Loucy (cell line): Measurements from ENCODE around the gene SULT1C3.
A peak's percentile ranks its signal among the peaks of the same experiment; 100 is the strongest.

Experiments used
- H2AFZ ChIP-seq: fragments of 200-600 bp; sonication (generic); 2 replicates; pipeline ENCODE4 v1.6.0; 2016; ENCODE audit warnings: antibody characterized with exemption, mild to moderate bottlenecking, low read length, moderate library complexity
- H3F3A ChIP-seq: fragments of 200-600 bp; 2 replicates; pipeline ENCODE4 v1.6.0; 2016; ENCODE audit warnings: antibody characterized with exemption, low read depth, mild to moderate bottlenecking
- H3K27me3 ChIP-seq: fragments of 200-600 bp; sonication (generic); 2 replicates; pipeline ENCODE4 v1.6.1; 2014; ENCODE audit warnings: low read length, mild to moderate bottlenecking; ENCODE audit not compliant: insufficient read depth, poor library complexity, severe bottlenecking
- H3K36me3 ChIP-seq: fragments of 200-600 bp; sonication (generic); 2 replicates; pipeline ENCODE4 v1.6.1; 2016; ENCODE audit warnings: low read length; ENCODE audit not compliant: insufficient read depth
- H3K4me1 ChIP-seq: fragments of 200-600 bp; sonication (generic); 2 replicates; pipeline ENCODE4 v1.5.1; 2014; ENCODE audit warnings: low read length, mild to moderate bottlenecking; ENCODE audit not compliant: insufficient read depth, poor library complexity, severe bottlenecking
- H3K4me2 ChIP-seq: fragments of 200-600 bp; sonication (generic); 2 replicates; pipeline ENCODE4 v1.6.0; 2014; ENCODE audit warnings: antibody characterized with exemption, low read length, low read depth, mild to moderate bottlenecking; ENCODE audit not compliant: poor library complexity, severe bottlenecking
- H3K4me3 ChIP-seq: fragments of 200-600 bp; sonication (generic); 2 replicates; pipeline ENCODE4 v1.5.1; 2014; ENCODE audit warnings: low read length, mild to moderate bottlenecking, mixed read lengths; ENCODE audit not compliant: poor library complexity, severe bottlenecking
- H3K79me2 ChIP-seq: fragments of 200-600 bp; sonication (generic); 2 replicates; pipeline ENCODE4 v1.6.1; 2014; ENCODE audit warnings: low read length; ENCODE audit not compliant: insufficient read depth
- H3K9ac ChIP-seq: fragments of 200-600 bp; sonication (generic); 2 replicates; pipeline ENCODE4 v1.6.0; 2014; ENCODE audit warnings: mild to moderate bottlenecking, low read depth, low read length, moderate library complexity; ENCODE audit not compliant: poor library complexity, severe bottlenecking
- H3K9me2 ChIP-seq: fragments of 200-600 bp; sonication (generic); replicated peaks from 2 replicates; pipeline ENCODE4 v1.6.1; 2016; ENCODE audit warnings: low read depth, low read length, mixed read lengths
- H3K9me3 ChIP-seq: fragments of 200-600 bp; sonication (generic); 2 replicates; pipeline ENCODE4 v1.6.1; 2014; ENCODE audit warnings: mild to moderate bottlenecking, antibody characterized with exemption, low read length, low read depth; ENCODE audit not compliant: insufficient read depth
- H4K20me1 ChIP-seq: fragments of 200-600 bp; sonication (generic); 2 replicates; pipeline ENCODE4 v1.6.0; 2014; ENCODE audit warnings: antibody characterized with exemption, low read length, mild to moderate bottlenecking; ENCODE audit not compliant: insufficient read depth, poor library complexity, severe bottlenecking
- EZH2phosphoT487 ChIP-seq: fragments of 200-600 bp; IDR thresholded peaks from 2 replicates; pipeline ENCODE4 v1.6.1; 2018; ENCODE audit warnings: antibody characterized with exemption, mild to moderate bottlenecking, moderate library complexity, borderline replicate concordance
- TF ChIP-seq, protein P1 (sequence below): fragments of 200-600 bp; sonication (generic); conservative IDR thresholded peaks from 2 replicates; pipeline ENCODE4 v1.5.1; 2014; ENCODE audit warnings: mild to moderate bottlenecking, antibody characterized with exemption, low read length

SULT1C3 gene

DNA sequence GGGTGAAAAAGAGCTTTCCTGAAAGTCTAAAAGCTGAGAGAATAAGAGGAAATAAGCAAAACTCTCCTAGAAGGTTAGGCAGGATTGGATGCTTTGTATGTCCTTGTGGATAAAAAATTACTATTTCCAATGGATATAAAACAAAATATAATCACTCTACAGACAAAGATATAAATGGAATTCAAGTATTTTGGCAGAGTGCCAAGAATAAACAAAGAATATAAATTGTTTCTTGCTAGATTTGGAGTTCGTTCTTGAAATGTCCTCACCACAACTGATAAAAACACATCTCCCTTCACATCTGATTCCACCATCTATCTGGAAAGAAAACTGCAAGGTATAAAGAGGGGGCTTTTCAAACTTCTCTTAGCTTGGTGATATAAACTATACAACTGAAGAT is 13.3 kb downstream of the SULT1C3 start:
- Histone ChIP-seq H3K79me2 (no peaks in the 10 kb centered on the region), H3K4me3 (no peak overlapping the region), H3K9ac (no peak overlapping the region), H3K4me2 (no peak overlapping the region), H3F3A (no peaks in the 10 kb centered on the region), H2AFZ (no peak overlapping the region), H3K4me1 (no peaks in the 10 kb centered on the region), H3K36me3 (no peaks in the 10 kb centered on the region), H3K9me2 (no peaks in the 10 kb centered on the region), H4K20me1 (no peaks in the 10 kb centered on the region), H3K9me3 (no peaks in the 10 kb centered on the region), H3K27me3 (no peaks in the 10 kb centered on the region)
- TF ChIP-seq, protein P1, sequence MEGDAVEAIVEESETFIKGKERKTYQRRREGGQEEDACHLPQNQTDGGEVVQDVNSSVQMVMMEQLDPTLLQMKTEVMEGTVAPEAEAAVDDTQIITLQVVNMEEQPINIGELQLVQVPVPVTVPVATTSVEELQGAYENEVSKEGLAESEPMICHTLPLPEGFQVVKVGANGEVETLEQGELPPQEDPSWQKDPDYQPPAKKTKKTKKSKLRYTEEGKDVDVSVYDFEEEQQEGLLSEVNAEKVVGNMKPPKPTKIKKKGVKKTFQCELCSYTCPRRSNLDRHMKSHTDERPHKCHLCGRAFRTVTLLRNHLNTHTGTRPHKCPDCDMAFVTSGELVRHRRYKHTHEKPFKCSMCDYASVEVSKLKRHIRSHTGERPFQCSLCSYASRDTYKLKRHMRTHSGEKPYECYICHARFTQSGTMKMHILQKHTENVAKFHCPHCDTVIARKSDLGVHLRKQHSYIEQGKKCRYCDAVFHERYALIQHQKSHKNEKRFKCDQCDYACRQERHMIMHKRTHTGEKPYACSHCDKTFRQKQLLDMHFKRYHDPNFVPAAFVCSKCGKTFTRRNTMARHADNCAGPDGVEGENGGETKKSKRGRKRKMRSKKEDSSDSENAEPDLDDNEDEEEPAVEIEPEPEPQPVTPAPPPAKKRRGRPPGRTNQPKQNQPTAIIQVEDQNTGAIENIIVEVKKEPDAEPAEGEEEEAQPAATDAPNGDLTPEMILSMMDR = no peak
- TF ChIP-seq EZH2phosphoT487 = no peak

DNA sequence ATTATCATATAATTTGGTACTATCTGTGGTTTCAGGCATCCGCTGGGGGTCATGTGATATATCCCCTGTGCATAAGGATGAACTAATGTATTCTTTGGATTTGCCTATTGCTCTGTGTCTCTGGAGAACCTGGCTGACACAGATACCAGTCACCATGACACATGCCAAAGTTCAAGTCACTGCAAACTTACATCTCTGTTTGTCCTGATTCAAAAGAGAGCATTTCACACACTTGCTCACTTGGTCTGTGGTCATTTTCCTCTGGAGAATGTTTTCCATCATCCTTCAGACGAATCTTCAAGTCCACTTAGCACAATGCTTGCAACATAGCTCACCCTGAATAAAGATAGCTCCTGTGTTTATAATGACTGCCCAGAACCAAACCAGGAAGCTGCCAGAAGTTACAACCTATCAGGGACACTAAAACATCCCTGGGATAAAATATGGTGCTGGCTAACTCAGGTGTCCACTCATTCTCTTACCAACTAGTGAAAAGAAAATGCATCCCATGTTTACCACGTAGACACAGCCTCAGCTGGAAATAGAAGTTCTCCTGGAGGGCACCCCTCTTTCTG is 18.1 kb downstream of the SULT1C3 start:
- TF ChIP-seq EZH2phosphoT487 = no peak
- TF ChIP-seq, protein P1 = no peak
- Histone ChIP-seq H3K9ac (no peak overlapping the region), H4K20me1 (no peaks in the 10 kb centered on the region), H3K27me3 (no peaks in the 10 kb centered on the region), H3K9me2 (no peaks in the 10 kb centered on the region), H3K4me1 (no peaks in the 10 kb centered on the region), H3K9me3 (no peaks in the 10 kb centered on the region), H3F3A (no peaks in the 10 kb centered on the region), H3K4me2 (no peak overlapping the region), H3K79me2 (no peaks in the 10 kb centered on the region), H3K36me3 (no peaks in the 10 kb centered on the region), H2AFZ (peak overlapping the region; percentile 19; the same call in 1 of the 2 replicates), H3K4me3 (no peak overlapping the region)

DNA sequence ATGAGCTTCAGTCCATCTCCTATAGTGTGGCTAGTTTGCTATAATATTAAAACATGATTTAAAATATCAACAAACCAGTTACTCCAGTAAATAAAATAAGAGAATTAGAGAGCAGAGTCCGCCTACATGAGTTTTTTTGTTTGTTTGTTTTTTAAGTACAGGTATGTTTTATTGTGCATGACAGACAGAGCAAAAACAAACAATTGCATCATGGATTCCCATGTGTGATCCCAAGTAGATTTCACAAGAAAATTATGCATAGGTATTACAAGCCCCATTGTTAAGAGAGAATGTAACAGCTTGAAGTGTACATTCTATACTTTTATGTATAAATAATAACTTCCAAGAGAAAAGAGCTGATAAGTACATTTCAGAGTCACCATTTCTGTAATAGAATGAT is 21.0 kb downstream of the SULT1C3 start:
- Histone ChIP-seq H2AFZ (no peak overlapping the region), H3K4me1 (no peaks in the 10 kb centered on the region), H3K4me2 (no peak overlapping the region), H3K79me2 (no peaks in the 10 kb centered on the region), H3F3A (no peaks in the 10 kb centered on the region), H3K9me2 (no peaks in the 10 kb centered on the region), H3K36me3 (no peaks in the 10 kb centered on the region), H3K9me3 (no peaks in the 10 kb centered on the region), H4K20me1 (no peaks in the 10 kb centered on the region), H3K9ac (no peak overlapping the region), H3K27me3 (no peaks in the 10 kb centered on the region), H3K4me3 (no peak overlapping the region)
- TF ChIP-seq EZH2phosphoT487 = no peak
- TF ChIP-seq, protein P1 = no peak
